ENCODE measurements around the gene SIAE. TPM values are rescaled to one million over a fixed set of nuclear protein-coding genes. Genes with fewer than 3 reads are reported as not detected.

Gene SIAE
- total and polyA plus RNA-seq, 2 of the 8 experiments (the other 6 are each of a cell fraction or from before 2014, with no cell fraction given): 2.3 to 3.7 TPM

- TF ChIP-seq CEBPB (IDR thresholded peaks at IDR 0.05; ENCODE audit: low read depth, low read length): no peak
Observed at GRCh38 chr11:124625504-124626168, 47.9 kb downstream of the SIAE start (continued).
